ENCODE results near the gene NOMO2.
"Not testable (repeated sequence)": the region's sequence is repeated elsewhere in the genome, so short reads cannot be mapped to it uniquely, and the experiment has no call there.

NOMO2 gene

DNA sequence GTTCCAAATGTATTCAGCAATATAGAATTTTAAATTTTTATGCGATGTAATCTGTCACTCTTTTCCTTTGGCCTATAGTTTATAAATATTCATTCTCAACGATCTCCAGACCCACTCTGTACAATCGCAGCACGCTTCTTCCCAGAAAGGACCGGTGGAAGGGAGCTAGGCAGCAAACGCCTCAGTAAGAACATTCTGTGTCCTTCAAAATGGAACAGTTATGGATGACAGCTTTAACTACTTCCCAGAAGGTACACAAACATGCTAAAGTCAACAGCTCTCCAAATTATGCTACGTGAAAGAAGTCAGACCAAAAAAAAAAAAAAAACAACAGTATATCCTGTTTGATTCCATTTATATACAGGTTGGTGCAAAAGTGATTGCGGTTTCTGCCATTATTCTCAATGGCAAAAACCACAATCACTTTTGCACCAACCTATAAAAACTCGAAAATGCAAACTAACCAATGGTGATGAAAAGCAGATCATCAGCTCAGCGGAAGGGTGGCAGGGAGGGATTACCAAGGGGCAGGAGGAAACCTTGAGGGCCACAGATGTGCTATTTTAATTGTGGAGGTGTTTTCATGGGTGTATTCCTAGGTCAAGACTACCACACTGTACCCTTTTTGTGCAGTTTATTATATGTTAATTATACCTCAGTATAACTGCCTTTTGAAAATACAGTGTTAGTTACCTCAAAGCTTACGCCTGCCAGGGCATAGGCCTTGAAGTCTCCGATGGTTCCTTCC is 43.2 kb downstream of the NOMO2 start:
- DNase-seq (ENCODE audit: low read depth in 2 of 2): not testable (repeated sequence)

DNA sequence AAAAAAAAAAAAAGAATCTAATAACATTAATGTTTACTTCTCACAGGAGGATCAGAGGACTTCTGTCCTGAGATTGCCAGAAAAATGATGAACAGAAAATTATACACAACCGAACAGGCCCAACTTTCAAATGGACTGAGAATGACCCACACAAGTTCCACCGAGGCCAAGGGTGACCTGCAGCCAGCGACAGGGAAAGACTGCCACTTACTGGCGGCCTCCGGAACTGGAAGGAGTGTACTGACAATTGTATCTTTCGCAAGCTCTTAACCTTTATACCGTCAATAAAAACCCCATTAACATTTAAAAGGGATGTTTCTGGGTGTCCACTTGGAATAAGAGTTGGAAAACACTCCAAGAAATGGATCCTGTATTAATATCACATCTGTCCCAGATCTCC is 63.5 kb downstream of the NOMO2 start:
- DNase-seq (ENCODE audit: low read depth in 2 of 2): not testable (repeated sequence)

DNA sequence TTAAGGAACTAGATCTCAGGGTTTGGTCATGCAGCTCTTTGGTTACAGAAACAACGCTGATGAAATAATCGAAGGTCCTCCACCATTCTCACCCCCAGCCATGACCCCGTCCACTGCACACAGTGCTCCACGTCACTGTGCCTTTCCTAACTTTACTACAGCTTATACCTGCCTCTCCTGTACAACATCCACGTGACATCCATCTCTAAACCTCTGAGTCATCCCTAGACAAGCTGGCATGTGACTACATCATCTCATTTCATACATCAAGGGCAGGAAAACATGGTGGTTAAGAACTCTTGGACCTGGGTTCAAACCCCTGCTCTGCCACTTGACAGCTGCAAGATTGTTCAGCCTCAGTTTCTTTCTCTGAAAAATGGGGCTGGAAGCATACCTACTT is 64.9 kb downstream of the NOMO2 start:
- not testable (repeated sequence) for DNase-seq (ENCODE audit: low read depth in 2 of 2)

DNA sequence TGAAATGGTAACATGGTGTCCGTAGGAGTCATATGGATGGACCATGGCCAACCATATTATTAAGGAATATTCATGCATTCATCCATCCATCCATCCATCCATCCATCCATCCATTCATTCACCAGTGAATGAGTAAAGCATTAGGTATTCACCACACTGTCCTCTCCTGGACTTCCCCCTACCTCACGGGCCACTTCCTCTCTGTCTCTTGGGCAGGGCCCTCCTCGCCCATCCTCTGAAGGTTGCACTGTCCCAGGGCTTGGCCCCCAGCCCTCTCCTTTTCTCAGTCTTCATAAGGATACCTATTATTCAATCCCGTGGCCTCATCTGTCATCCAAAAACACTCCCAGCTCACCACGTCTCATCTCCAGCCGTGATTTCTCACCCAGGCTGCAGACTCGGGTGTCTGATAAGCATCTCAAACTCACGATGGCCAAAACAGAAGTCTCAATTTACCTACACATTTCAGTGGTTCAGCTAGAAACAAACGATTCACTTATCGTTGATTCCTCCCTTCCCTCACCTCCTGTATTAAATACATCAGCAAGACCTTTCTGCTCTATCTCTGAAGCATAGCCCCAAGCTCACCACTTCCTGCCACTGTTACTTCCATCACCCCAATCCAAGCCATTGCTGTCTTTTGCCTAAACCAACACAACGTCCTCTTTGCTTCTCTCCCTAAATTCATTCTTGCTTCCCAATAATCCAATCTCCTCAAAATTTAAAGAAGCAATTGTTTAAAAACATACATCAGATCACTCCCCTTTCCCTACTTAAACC is 69.6 kb downstream of the NOMO2 start:
- DNase-seq (ENCODE audit: low read depth in 2 of 2): not testable (repeated sequence)

DNA sequence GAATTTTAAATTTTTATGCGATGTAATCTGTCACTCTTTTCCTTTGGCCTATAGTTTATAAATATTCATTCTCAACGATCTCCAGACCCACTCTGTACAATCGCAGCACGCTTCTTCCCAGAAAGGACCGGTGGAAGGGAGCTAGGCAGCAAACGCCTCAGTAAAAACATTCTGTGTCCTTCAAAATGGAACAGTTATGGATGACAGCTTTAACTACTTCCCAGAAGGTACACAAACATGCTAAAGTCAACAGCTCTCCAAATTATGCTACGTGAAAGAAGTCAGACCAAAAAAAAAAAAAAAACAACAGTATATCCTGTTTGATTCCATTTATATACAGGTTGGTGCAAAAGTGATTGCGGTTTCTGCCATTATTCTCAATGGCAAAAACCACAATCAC is 125.9 kb downstream of the NOMO2 start:
- DNase-seq (ENCODE audit: low read depth in 2 of 2): not testable (repeated sequence)

DNA sequence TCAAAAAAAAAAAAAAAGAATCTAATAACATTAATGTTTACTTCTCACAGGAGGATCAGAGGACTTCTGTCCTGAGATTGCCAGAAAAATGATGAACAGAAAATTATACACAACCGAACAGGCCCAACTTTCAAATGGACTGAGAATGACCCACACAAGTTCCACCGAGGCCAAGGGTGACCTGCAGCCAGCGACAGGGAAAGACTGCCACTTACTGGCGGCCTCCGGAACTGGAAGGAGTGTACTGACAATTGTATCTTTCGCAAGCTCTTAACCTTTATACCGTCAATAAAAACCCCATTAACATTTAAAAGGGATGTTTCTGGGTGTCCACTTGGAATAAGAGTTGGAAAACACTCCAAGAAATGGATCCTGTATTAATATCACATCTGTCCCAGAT is 146.1 kb downstream of the NOMO2 start:
- not testable (repeated sequence) for DNase-seq (ENCODE audit: low read depth in 2 of 2)

DNA sequence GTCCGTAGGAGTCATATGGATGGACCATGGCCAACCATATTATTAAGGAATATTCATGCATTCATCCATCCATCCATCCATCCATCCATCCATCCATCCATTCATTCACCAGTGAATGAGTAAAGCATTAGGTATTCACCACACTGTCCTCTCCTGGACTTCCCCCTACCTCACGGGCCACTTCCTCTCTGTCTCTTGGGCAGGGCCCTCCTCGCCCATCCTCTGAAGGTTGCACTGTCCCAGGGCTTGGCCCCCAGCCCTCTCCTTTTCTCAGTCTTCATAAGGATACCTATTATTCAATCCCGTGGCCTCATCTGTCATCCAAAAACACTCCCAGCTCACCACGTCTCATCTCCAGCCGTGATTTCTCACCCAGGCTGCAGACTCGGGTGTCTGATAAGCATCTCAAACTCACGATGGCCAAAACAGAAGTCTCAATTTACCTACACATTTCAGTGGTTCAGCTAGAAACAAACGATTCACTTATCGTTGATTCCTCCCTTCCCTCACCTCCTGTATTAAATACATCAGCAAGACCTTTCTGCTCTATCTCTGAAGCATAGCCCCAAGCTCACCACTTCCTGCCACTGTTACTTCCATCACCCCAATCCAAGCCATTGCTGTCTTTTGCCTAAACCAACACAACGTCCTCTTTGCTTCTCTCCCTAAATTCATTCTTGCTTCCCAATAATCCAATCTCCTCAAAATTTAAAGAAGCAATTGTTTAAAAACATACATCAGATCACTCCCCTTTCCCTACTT is 152.2 kb downstream of the NOMO2 start:
- not testable (repeated sequence) for DNase-seq (ENCODE audit: low read depth in 2 of 2)

DNA sequence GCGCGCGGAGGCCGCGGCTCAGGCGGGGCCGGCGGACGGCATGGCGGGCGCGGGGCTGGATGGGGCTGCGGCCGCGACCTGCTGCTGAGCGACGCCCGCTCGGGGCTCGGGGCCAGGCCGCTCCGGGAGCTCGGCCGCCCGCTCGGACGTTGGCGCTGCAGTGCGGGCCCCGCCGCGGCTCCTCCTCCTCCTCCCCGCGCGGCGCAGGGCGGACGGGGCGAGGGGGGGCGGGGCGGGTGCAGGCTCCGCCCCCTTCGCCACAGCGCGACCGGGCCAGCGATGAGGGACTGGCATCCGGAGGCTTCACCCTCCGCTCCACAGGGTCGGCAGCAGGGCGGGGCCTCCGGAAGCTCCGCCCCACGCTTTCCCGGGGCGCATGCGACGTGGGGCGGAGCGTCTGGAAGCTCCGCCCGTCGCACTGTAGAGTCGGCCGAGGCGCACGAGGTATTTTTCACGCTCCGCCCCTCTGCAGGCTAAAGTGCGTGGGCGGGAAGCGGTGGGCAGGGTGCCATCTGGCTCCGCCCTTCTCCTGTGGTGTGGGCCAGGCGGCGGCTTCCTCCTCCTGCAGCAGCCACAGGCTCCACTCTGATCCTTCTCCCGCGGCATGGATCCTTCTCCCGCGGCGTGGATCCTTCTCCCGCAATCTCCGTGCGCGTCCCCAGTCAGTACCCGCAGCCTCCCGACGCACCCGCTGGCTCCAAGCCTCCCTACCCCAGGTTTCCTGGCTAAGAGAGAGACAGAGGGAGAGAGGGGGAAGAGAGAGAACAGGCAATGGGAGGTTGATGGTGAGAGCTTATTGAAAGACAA is 159.8 kb downstream of the NOMO2 start:
- DNase-seq (ENCODE audit: low read depth in 2 of 2): not testable (repeated sequence)

DNA sequence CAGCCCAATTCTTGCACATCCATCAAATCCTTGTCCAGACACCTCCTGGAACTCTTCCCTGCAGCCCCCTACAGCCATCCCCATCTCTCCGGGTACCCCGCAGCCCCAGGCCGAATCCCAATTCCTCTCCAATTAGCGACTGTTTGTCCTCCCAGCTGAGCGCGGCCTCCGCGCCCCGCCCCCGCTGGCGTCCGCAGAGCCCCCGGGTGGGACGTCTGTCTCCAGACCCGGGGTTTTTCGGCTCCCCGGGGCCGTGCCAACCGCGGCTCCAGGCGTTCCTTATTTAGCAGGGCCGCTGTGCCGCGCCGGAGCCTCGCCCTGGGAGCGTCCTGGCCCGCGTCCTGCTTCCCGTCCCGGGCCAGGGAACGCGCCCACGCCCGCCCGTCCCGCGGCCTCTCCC is 160.7 kb downstream of the NOMO2 start:
- DNase-seq (ENCODE audit: low read depth in 2 of 2): not testable (repeated sequence)

DNA sequence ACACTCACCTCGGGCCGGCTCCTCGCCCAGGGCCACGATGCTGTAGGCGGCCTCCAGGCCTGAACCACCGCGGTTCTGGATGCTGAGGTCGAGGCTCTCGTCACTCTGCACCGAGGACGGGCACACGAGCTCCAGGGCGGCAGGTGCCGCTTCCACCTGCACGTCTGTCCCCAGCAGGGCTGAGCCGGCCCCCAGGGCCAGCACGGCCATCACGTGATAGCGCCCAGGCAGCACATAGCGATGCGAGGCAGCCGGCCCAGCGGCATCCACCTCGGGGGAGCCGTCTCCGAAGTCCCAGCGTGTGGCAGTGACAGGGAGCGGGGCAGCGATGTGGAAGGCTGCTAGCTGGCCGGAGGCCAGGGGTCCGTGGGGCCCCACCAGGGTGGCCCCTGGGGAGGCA is 167.5 kb downstream of the NOMO2 start:
- not testable (repeated sequence) for DNase-seq (ENCODE audit: low read depth in 2 of 2)

DNA sequence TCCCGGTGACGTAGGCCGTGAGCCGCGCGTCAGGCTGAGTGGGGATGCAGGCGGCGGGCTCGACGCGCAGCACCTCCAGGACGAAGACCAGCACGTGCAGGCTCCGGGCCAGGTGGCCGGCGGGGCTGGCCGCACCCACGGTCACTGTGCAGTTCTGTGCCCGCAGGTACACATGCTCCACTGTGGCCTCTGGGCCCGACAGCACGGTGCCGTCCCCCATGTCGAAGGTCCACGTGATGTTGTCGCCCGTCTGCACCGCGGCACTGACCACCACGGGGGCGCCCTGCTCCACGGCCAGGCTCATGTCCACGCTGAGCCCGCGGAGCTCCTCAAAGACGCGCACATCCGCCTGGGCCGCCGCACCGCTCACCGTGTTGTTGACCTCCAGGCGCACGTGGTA is 174.1 kb downstream of the NOMO2 start:
- not testable (repeated sequence) for DNase-seq (ENCODE audit: low read depth in 2 of 2)

DNA sequence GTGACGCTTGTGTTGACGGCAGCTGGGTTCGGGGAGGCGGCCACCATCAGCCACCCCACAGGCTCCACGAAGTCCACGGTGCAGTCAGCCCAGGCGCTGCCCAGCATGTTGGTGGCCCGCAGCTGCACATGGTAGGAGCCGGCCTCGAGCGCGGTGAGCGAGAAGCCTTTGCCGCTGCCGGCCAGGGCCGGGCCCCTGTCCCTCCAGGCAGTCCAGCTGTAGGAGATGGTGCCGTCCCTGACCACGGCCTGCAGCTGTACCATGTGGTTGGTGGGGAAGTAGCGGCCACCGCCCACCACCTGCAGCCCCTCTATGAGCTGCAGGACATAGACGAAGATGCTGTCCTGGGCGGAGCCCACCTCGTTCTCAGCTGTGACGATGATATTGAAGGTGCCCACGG is 175.4 kb downstream of the NOMO2 start:
- DNase-seq (ENCODE audit: low read depth in 2 of 2): not testable (repeated sequence)

DNA sequence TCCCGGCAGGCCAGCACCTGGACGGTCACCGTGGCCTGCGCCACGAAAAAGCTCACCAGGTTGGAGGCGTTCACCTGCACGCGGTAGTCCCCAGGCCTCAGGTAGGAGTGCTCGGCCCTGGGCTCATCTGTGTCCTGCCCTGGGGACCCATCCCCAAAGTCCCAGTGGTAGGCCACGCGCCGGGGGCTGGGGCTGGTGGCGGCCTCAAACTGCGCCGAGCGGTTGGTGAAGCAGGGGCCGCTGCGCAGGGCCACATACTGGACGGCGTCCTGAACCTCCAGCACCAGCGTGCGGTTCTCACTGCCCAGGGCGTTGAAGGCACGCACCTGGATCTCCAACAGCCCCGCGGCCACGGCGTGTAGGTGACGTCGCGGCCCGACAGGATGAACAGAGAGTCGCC is 176.6 kb downstream of the NOMO2 start:
- DNase-seq (ENCODE audit: low read depth in 2 of 2): not testable (repeated sequence)

DNA sequence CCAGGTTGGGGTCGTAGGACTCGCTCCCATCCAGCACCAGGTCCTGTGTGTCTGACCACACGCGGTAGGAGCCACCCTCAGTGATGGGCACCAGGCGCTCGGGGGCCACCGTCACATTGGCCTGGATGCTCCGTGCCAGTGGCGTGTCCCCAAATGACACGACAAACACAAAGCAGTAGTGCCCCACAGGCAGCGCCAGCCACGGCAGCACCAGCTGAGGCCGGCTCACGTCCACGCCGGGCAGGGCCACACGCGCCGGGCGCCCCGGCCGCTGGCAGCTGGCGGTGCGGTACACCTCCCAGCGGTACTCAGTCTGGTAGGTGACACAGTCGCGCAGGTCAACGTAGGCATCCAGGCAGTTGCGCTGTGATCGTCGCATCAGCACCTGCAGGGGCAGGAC is 177.0 kb downstream of the NOMO2 start:
- DNase-seq (ENCODE audit: low read depth in 2 of 2): not testable (repeated sequence)

DNA sequence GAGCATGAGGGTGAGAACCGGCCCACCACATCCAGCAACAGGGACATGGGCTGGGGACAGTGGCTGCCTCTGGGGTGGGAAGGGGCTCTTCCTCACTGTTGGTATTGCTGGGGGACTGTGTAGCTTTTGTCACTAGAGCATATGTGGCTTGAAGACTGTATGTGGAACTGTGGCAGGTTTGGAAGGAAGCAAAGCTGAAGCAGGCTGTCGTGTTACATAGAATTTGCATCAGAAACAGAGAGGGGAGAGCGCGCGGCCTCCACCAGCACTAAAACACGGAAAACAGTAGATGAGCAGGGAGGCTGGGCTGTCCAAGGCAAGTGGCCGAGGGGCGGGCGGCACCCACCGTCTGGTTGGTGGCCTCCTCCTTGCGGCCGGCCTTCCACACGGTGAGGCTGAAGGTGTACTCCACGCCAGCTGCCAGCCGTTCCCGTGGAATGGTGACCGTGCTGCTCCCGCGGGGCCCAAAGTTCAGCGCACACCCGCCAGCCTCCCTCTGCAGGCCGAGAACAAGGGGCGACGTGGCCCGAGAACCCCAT is 177.7 kb downstream of the NOMO2 start:
- DNase-seq (ENCODE audit: low read depth in 2 of 2): not testable (repeated sequence)

DNA sequence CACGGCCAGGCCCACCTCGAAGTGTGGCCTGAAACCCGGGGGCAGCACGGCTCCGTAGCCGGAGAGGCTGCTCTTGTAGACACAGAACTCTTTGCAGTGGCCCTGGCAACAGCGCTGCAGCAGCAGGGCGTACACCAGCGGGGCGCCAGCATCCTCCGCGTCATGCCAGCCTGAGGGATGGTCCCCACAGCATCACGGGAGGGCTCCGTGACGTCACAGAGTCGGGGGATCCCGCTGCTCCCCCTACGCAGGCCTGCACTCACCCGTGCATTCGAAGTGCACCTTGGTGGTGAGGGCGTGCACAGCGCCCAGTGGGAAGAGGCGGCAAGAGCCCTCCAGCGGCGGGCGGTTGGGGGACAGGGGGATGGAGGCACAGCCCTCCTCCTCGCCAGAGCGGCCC is 179.2 kb downstream of the NOMO2 start:
- DNase-seq (ENCODE audit: low read depth in 2 of 2): not testable (repeated sequence)
